ENCODE results near the gene DPP6. TPM values are rescaled to one million over a fixed set of nuclear protein-coding genes. Genes with fewer than 3 reads are reported as not detected.

The DPP6 gene
- total and polyA plus RNA-seq, 2 experiments from 2014 or later, result not detected

- H3K27me3 Mint-ChIP-seq (ENCODE audit: insufficient read depth, low read depth, poor library complexity), result peaks cover 3% of the 10 kb centered on the region
- no peak for ATAC-seq
- no peak overlapping the region for H3K4me3 ChIP-seq
- H4K20me1 ChIP-seq (replicated peaks; ENCODE audit: insufficient read depth), result no peaks in the 10 kb centered on the region
- H3K79me2 ChIP-seq (replicated peaks; ENCODE audit: insufficient read depth), result no peaks in the 10 kb centered on the region
- DNase-seq (ENCODE audit: low spot score), result no peak
- H3K4me1 Mint-ChIP-seq, result peaks cover under 1% of the 10 kb centered on the region
- H3K9me3 Mint-ChIP-seq, result no peaks in the 10 kb centered on the region; the same call in 2 of the 3 replicates
- peaks cover 9% of the 10 kb centered on the region; the same call in 1 of the 2 replicates for H3K36me3 ChIP-seq (ENCODE audit: insufficient read depth)
- no peaks in the 10 kb centered on the region; the same call in 2 of the 3 replicates for H3K36me3 Mint-ChIP-seq (ENCODE audit: low read depth)
- no peaks in the 10 kb centered on the region for H3K27me3 ChIP-seq (ENCODE audit: insufficient read depth)
- H3K27ac ChIP-seq (ENCODE audit: low read depth), result no peak overlapping the region
- no peak overlapping the region for H2AFZ ChIP-seq
- H3K4me3 Mint-ChIP-seq, result no peak overlapping the region
- no peaks in the 10 kb centered on the region for H3F3A ChIP-seq (replicated peaks; ENCODE audit: low read depth)
- H3K4me2 ChIP-seq, result no peak overlapping the region
- H3K27ac Mint-ChIP-seq, result no peak overlapping the region
- H3K9me2 ChIP-seq (ENCODE audit: insufficient read depth), result no peaks in the 10 kb centered on the region
- no peaks in the 10 kb centered on the region for H3K4me1 ChIP-seq (ENCODE audit: insufficient read depth)
- TF ChIP-seq CREB1 (CRISPR knock-in tag; IDR thresholded peaks at IDR 0.05; ENCODE audit: low read depth), result no peak
- TF ChIP-seq, protein P1, sequence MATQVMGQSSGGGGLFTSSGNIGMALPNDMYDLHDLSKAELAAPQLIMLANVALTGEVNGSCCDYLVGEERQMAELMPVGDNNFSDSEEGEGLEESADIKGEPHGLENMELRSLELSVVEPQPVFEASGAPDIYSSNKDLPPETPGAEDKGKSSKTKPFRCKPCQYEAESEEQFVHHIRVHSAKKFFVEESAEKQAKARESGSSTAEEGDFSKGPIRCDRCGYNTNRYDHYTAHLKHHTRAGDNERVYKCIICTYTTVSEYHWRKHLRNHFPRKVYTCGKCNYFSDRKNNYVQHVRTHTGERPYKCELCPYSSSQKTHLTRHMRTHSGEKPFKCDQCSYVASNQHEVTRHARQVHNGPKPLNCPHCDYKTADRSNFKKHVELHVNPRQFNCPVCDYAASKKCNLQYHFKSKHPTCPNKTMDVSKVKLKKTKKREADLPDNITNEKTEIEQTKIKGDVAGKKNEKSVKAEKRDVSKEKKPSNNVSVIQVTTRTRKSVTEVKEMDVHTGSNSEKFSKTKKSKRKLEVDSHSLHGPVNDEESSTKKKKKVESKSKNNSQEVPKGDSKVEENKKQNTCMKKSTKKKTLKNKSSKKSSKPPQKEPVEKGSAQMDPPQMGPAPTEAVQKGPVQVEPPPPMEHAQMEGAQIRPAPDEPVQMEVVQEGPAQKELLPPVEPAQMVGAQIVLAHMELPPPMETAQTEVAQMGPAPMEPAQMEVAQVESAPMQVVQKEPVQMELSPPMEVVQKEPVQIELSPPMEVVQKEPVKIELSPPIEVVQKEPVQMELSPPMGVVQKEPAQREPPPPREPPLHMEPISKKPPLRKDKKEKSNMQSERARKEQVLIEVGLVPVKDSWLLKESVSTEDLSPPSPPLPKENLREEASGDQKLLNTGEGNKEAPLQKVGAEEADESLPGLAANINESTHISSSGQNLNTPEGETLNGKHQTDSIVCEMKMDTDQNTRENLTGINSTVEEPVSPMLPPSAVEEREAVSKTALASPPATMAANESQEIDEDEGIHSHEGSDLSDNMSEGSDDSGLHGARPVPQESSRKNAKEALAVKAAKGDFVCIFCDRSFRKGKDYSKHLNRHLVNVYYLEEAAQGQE (IDR thresholded peaks at IDR 0.05; ENCODE audit: unreplicated experiment), result no peak
- no peak for TF ChIP-seq ZNF462 (CRISPR knock-in tag; IDR thresholded peaks at IDR 0.05)
- TF ChIP-seq JUNB (IDR thresholded peaks at IDR 0.05; ENCODE audit: unreplicated experiment), result no peak
- no peak for TF ChIP-seq STAT1 (IDR thresholded peaks at IDR 0.05; ENCODE audit: unreplicated experiment)
- TF ChIP-seq, protein P2, sequence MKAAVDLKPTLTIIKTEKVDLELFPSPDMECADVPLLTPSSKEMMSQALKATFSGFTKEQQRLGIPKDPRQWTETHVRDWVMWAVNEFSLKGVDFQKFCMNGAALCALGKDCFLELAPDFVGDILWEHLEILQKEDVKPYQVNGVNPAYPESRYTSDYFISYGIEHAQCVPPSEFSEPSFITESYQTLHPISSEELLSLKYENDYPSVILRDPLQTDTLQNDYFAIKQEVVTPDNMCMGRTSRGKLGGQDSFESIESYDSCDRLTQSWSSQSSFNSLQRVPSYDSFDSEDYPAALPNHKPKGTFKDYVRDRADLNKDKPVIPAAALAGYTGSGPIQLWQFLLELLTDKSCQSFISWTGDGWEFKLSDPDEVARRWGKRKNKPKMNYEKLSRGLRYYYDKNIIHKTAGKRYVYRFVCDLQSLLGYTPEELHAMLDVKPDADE (IDR thresholded peaks at IDR 0.05), result no peak
- no peak for TF ChIP-seq ZNF114 (CRISPR knock-in tag; IDR thresholded peaks at IDR 0.05)
- TF ChIP-seq, protein P3, sequence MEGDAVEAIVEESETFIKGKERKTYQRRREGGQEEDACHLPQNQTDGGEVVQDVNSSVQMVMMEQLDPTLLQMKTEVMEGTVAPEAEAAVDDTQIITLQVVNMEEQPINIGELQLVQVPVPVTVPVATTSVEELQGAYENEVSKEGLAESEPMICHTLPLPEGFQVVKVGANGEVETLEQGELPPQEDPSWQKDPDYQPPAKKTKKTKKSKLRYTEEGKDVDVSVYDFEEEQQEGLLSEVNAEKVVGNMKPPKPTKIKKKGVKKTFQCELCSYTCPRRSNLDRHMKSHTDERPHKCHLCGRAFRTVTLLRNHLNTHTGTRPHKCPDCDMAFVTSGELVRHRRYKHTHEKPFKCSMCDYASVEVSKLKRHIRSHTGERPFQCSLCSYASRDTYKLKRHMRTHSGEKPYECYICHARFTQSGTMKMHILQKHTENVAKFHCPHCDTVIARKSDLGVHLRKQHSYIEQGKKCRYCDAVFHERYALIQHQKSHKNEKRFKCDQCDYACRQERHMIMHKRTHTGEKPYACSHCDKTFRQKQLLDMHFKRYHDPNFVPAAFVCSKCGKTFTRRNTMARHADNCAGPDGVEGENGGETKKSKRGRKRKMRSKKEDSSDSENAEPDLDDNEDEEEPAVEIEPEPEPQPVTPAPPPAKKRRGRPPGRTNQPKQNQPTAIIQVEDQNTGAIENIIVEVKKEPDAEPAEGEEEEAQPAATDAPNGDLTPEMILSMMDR (conservative IDR thresholded peaks at IDR 0.05; ENCODE audit: low read depth in 2 of 2), result no peak
- TF ChIP-seq POLR2AphosphoS5 (IDR thresholded peaks at IDR 0.05; ENCODE audit: low read depth), result no peak
- no peak for TF ChIP-seq ZNF331 (CRISPR knock-in tag; IDR thresholded peaks at IDR 0.05; ENCODE audit: low read depth)
- no peak for TF ChIP-seq EZH2phosphoT487 (IDR thresholded peaks at IDR 0.05; ENCODE audit: unreplicated experiment)
- no peak for TF ChIP-seq EZH2 (IDR thresholded peaks at IDR 0.05; ENCODE audit: low read depth, unreplicated experiment)
- no peak for TF ChIP-seq NANOG (IDR thresholded peaks at IDR 0.05; ENCODE audit: borderline replicate concordance)
Measured at GRCh38 chr7:154387252-154387651, 335.1 kb downstream of the DPP6 start.
